22Rv1 (cell line): ENCODE data around the gene SPACDR.

Experiments
- CTCF ChIP-seq: fragments of 450-650 bp; IDR thresholded peaks from 2 replicates; pipeline ENCODE4 v1.5.1; 2017; ENCODE audit warnings: mild to moderate bottlenecking
- ZFX ChIP-seq: fragments of 450-650 bp; IDR thresholded peaks from 2 replicates; pipeline ENCODE4 v1.6.1; 2017; ENCODE audit warnings: antibody characterized with exemption, borderline replicate concordance

- TF ChIP-seq CTCF (no peak), ZFX (no peak)
These were observed 22.1 kb upstream of the SPACDR start for GRCh38 chr7:100486111-100486636.
